Psoas muscle (tissue), 8 donors: Measurements from ENCODE around the gene PTPRG. TPM values are rescaled to one million over a fixed set of nuclear protein-coding genes. Genes with fewer than 3 reads are reported as not detected.

ENCODE experiments used
- ATAC-seq, 4 donors: fragments of 200-7000 bp; cut with Tn5 transposase; one replicate each; pipeline ENCODE4 v1.9.1; 2020; ENCODE audit warnings: moderate library complexity in 3 of 4, mild to moderate bottlenecking in 2 of 4
- DNase-seq, 2 donors: peaks; one replicate each; pipeline ENCODE4 v3.0.0-alpha.2; 2020
- H3K27ac ChIP-seq: fragments of 200-600 bp; one replicate; pipeline ENCODE4 v1.8.0; 2022
- H3K27me3 ChIP-seq, 3 donors: fragments of 200-600 bp in 1 of 3; one replicate each; pipeline versions ENCODE4 v1.6.1 to v1.8.0; 2013 to 2022; ENCODE audit warnings: low read length in 2 of 3, mild to moderate bottlenecking in 2 of 3, moderate library complexity in 1 of 3; ENCODE audit not compliant: insufficient read depth in 3 of 3
- H3K36me3 ChIP-seq, 2 donors: fragments of 200-600 bp in 1 of 2; one replicate each; pipeline versions ENCODE4 v1.6.1 to v1.8.0; 2013 to 2022; ENCODE audit warnings: low read depth in 1 of 2, mild to moderate bottlenecking in 1 of 2, moderate library complexity in 1 of 2; ENCODE audit not compliant: insufficient read depth in 1 of 2
- H3K4me1 ChIP-seq: fragments of 200-600 bp; one replicate; pipeline ENCODE4 v1.8.0; 2022
- H3K4me3 ChIP-seq: fragments of 200-600 bp; one replicate; pipeline ENCODE4 v1.8.0; 2022; ENCODE audit warnings: mild to moderate bottlenecking
- H3K9me3 ChIP-seq: fragments of 200-600 bp; one replicate; pipeline ENCODE4 v1.8.0; 2022
- whole genome bisulfite sequencing, 3 donors: extraction: QIAGEN DNeasy Blood & Tissue Kit; methylation state at CpG; one replicate each; pipeline versions ENCODE4 v1.1.6 to v1.1.7; 2013; 5-methylcytosine and 5-hydroxymethylcytosine counted together
- intact Hi-C, 2 donors: fragments of 100-400 bp; cut with DNase I; formaldehyde crosslinking; loops; one replicate each; pipeline versions ENCODE4 v1.11.0 to v1.14.2; 2022
- polyA plus RNA-seq, 3 donors: library from polyadenylated mRNA; stranded (reverse); fragments of 200-250 nt; gene quantifications; one replicate each; pipeline ENCODE4 v1.2.3, GENCODE V29; 2013
- total RNA-seq, 4 donors: library from RNA; stranded (reverse); fragmentation: NEBNext Ultra II Directional in 2 of 4; extraction: Animal tissue kit (Norgen Biotek cat#: 25700) in 2 of 4; gene quantifications; one replicate each; pipeline versions ENCODE4 v1.2.1 to v1.2.4, GENCODE V29; 2021 to 2023
- TF ChIP-seq, protein P1 (sequence below): fragments of 200-600 bp; IDR thresholded peaks from one replicate; pipeline ENCODE4 v1.8.0; 2022; ENCODE audit warnings: antibody characterized with exemption
- donor health status: healthy with polysubstance abuse.
- donor health status: DM: no; HTN: no; CAD: no; lungs with moderate emphysema.
- donor health status: Bipolar disorder and iron deficiency.
- donor health status: healthy.
- donor health status: DM: yes; HTN: yes; CAD: no.
- donor health status: DM: no; HTN: no; CAD: no.
- donor health status: DM: no; HTN: no; CAD: no.
- donor health status: DM: yes; HTN: yes; CAD: no.

PTPRG gene
- total and polyA plus RNA-seq, 7 donors = 4.5 to 29.5 (median 12.6) TPM

DNA sequence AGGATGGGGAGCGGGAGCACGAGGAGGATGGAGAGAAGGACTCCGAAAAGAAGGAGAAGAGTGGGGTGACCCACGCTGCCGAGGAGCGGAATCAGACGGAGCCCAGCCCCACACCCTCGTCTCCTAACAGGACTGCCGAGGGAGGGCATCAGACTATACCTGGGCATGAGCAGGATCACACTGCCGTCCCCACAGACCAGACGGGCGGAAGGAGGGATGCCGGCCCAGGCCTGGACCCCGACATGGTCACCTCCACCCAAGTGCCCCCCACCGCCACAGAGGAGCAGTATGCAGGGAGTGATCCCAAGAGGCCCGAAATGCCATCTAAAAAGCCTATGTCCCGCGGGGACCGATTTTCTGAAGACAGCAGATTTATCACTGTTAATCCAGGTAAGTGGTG lies 642.2 kb downstream of the PTPRG start:
- H3K36me3 ChIP-seq = peaks cover 0 to 48% of the 10 kb centered on the region in 2 donors
- no peaks in the 10 kb centered on the region for H3K4me1 ChIP-seq
- H3K27me3 ChIP-seq = no peaks in the 10 kb centered on the region
- no peak overlapping the region for H3K27ac ChIP-seq
- DNase-seq (no peak), ATAC-seq (no peak)
- intact Hi-C loops = no loop called here
- H3K9me3 ChIP-seq = no peaks in the 10 kb centered on the region
- 92 to 97% (median 96%) methylated on average over 19 of the region's 19 CpGs for WGBS, 3 donors
- H3K4me3 ChIP-seq = no peak overlapping the region
- TF ChIP-seq, protein P1, sequence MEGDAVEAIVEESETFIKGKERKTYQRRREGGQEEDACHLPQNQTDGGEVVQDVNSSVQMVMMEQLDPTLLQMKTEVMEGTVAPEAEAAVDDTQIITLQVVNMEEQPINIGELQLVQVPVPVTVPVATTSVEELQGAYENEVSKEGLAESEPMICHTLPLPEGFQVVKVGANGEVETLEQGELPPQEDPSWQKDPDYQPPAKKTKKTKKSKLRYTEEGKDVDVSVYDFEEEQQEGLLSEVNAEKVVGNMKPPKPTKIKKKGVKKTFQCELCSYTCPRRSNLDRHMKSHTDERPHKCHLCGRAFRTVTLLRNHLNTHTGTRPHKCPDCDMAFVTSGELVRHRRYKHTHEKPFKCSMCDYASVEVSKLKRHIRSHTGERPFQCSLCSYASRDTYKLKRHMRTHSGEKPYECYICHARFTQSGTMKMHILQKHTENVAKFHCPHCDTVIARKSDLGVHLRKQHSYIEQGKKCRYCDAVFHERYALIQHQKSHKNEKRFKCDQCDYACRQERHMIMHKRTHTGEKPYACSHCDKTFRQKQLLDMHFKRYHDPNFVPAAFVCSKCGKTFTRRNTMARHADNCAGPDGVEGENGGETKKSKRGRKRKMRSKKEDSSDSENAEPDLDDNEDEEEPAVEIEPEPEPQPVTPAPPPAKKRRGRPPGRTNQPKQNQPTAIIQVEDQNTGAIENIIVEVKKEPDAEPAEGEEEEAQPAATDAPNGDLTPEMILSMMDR = no peak

- DNase-seq (no peak), ATAC-seq (no peak)
- H3K4me1 ChIP-seq = no peaks in the 10 kb centered on the region
- no peak overlapping the region for H3K27ac ChIP-seq
- intact Hi-C loops = no loop called here
- no peaks in the 10 kb centered on the region for H3K9me3 ChIP-seq
- no peak overlapping the region for H3K4me3 ChIP-seq
- peaks cover 0 to 39% of the 10 kb centered on the region in 2 donors for H3K36me3 ChIP-seq
- TF ChIP-seq, protein P1 = no peak
- no peaks in the 10 kb centered on the region for H3K27me3 ChIP-seq
- 85 to 99% (median 98%) methylated on average over 3 of the region's 3 CpGs for WGBS, 3 donors
These were observed 645.8 kb downstream of the PTPRG start for GRCh38 chr3:62207197-62207596.

- no peaks in the 10 kb centered on the region for H3K9me3 ChIP-seq
- peaks cover 0 to 33% of the 10 kb centered on the region in 2 donors for H3K36me3 ChIP-seq
- no peak overlapping the region for H3K4me3 ChIP-seq
- no peaks in the 10 kb centered on the region for H3K27me3 ChIP-seq
- TF ChIP-seq, protein P1 = no peak
- H3K27ac ChIP-seq = no peak overlapping the region
- ATAC-seq (no peak), DNase-seq (no peak)
- intact Hi-C loops = no loop called here
- WGBS, 3 donors = 91 to 94% (median 92%) methylated on average over 4 of the region's 4 CpGs
- H3K4me1 ChIP-seq = no peaks in the 10 kb centered on the region
These were observed 647.0 kb downstream of the PTPRG start for GRCh38 chr3:62208385-62208784.

GRCh38 chr3:62209101-62209500 lies 647.7 kb downstream of the PTPRG start:
- WGBS, 3 donors = 75 to 82% (median 75%) methylated on average over 5 of the region's 5 CpGs
- H3K36me3 ChIP-seq = peaks cover 0 to 25% of the 10 kb centered on the region in 2 donors
- TF ChIP-seq, protein P1 = no peak
- no peaks in the 10 kb centered on the region for H3K4me1 ChIP-seq
- no peak overlapping the region for H3K4me3 ChIP-seq
- ATAC-seq (no peak), DNase-seq (no peak)
- H3K27ac ChIP-seq = no peak overlapping the region
- H3K9me3 ChIP-seq = no peaks in the 10 kb centered on the region
- intact Hi-C loops = no loop called here
- H3K27me3 ChIP-seq = no peaks in the 10 kb centered on the region

GRCh38 chr3:62210011-62210410 lies 648.6 kb downstream of the PTPRG start:
- Histone ChIP-seq H3K4me3 (no peak overlapping the region), H3K4me1 (no peaks in the 10 kb centered on the region), H3K27me3 (no peaks in the 10 kb centered on the region), H3K9me3 (no peaks in the 10 kb centered on the region), H3K27ac (no peak overlapping the region), H3K36me3 (peaks cover 0 to 16% of the 10 kb centered on the region in 2 donors)
- ATAC-seq (peak in 2 of 4 donors; percentile 35 to 44), DNase-seq (no peak)
- 46 to 63% (median 54%) methylated on average over 5 of the region's 5 CpGs for WGBS, 3 donors
- intact Hi-C loops = no loop called here
- TF ChIP-seq, protein P1 = no peak
